ENCODE data around the gene RFTN1. TPM values are rescaled to one million over a fixed set of nuclear protein-coding genes. Genes with fewer than 3 reads are reported as not detected.

Gene RFTN1
- total and polyA plus RNA-seq, 9 donors, result 25.2 to 63.1 (median 46.4) TPM

GRCh38 chr3:16452261-16452660 is 61.2 kb downstream of the RFTN1 start:
- H3K27ac ChIP-seq, result no peak overlapping the region
- no peak overlapping the region for H3K4me3 ChIP-seq
- H3K4me1 ChIP-seq (ENCODE audit: insufficient read depth), result peaks cover 7% of the 10 kb centered on the region
- intact Hi-C loops (cut with DNase I), result loop anchor here in 1 of 4 donors (10.0 kb wide), 1 partner anchor 63 kb away; the partner anchor contains the start of gene RFTN1
- 87 to 91% (median 89%) methylated on average over 4 of the region's 4 CpGs for WGBS, 3 donors
- no peaks in the 10 kb centered on the region for H3K36me3 ChIP-seq
- no peaks in the 10 kb centered on the region for H3K9me3 ChIP-seq
- no peak for DNase-seq
- H3K27me3 ChIP-seq, result no peaks in the 10 kb centered on the region
- TF ChIP-seq POLR2A (IDR thresholded peaks at IDR 0.05) (no peak), EP300 (IDR thresholded peaks at IDR 0.05) (no peak), CTCF (IDR thresholded peaks at IDR 0.05) (no peak)

GRCh38 chr3:16449369-16449768 is 64.1 kb downstream of the RFTN1 start:
- TF ChIP-seq EP300 (IDR thresholded peaks at IDR 0.05) (no peak), POLR2A (IDR thresholded peaks at IDR 0.05) (no peak), CTCF (IDR thresholded peaks at IDR 0.05) (no peak)
- 50 to 73% (median 71%) methylated on average over 6 of the region's 6 CpGs for WGBS, 3 donors
- intact Hi-C loops (cut with DNase I), result loop anchor here in 1 of 4 donors (10.0 kb wide), 1 partner anchor 65 kb away; the partner anchor contains the start of gene RFTN1
- no peaks in the 10 kb centered on the region for H3K36me3 ChIP-seq
- H3K9me3 ChIP-seq, result no peaks in the 10 kb centered on the region
- DNase-seq, result no peak
- H3K4me3 ChIP-seq, result no peak overlapping the region
- H3K4me1 ChIP-seq (ENCODE audit: insufficient read depth), result peaks cover 5% of the 10 kb centered on the region
- peak overlapping the region in 1 of 2 donors; percentile 42 for H3K27ac ChIP-seq
- H3K27me3 ChIP-seq, result no peaks in the 10 kb centered on the region

- no peaks in the 10 kb centered on the region for H3K9me3 ChIP-seq
- peak; percentile 82 to 87 (median 85) for DNase-seq
- 5 to 7% (median 6%) methylated on average over 6 of the region's 6 CpGs for WGBS, 3 donors
- no peaks in the 10 kb centered on the region for H3K36me3 ChIP-seq
- peak overlapping the region in 1 of 2 donors; percentile 42 for H3K27ac ChIP-seq
- intact Hi-C loops (cut with DNase I), result loop anchor here in 1 of 4 donors (10.0 kb wide), 1 partner anchor 66 kb away; the partner anchor contains the start of gene RFTN1
- peaks cover 3% of the 10 kb centered on the region for H3K4me1 ChIP-seq (ENCODE audit: insufficient read depth)
- H3K4me3 ChIP-seq, result no peak overlapping the region
- H3K27me3 ChIP-seq, result no peaks in the 10 kb centered on the region
- TF ChIP-seq POLR2A (IDR thresholded peaks at IDR 0.05) (no peak), EP300 (IDR thresholded peaks at IDR 0.05) (no peak), CTCF (IDR thresholded peaks at IDR 0.05) (no peak)
Measured at GRCh38 chr3:16448639-16449070, 64.8 kb downstream of the RFTN1 start.

- Histone ChIP-seq H3K4me1 (ENCODE audit: insufficient read depth) (peaks cover 3% of the 10 kb centered on the region), H3K36me3 (no peaks in the 10 kb centered on the region), H3K4me3 (no peak overlapping the region), H3K27ac (no peak overlapping the region), H3K9me3 (no peaks in the 10 kb centered on the region), H3K27me3 (no peaks in the 10 kb centered on the region)
- TF ChIP-seq POLR2A (IDR thresholded peaks at IDR 0.05), result no peak
- no peak for TF ChIP-seq EP300 (IDR thresholded peaks at IDR 0.05)
- TF ChIP-seq CTCF (IDR thresholded peaks at IDR 0.05), result no peak
- intact Hi-C loops (cut with DNase I), result loop anchor here in 1 of 4 donors (10.0 kb wide), 1 partner anchor 68 kb away; the partner anchor contains the start of gene RFTN1
- no peak for DNase-seq
- 91 to 93% (median 92%) methylated on average over 4 of the region's 4 CpGs for WGBS, 3 donors
Measured at GRCh38 chr3:16447135-16447534, 66.4 kb downstream of the RFTN1 start.

Measured in ovary (tissue), 9 donors.